DMS53 treated with DMSO at 0.1 percent for 48 hours (cell line): ENCODE measurements around the gene COL1A2.

Source experiments
- DNase-seq: peaks from one replicate; lab custom pipeline; 2025; ENCODE audit not compliant: unreplicated experiment; lab: John Stamatoyannopoulos, UW

The COL1A2 gene

DNA sequence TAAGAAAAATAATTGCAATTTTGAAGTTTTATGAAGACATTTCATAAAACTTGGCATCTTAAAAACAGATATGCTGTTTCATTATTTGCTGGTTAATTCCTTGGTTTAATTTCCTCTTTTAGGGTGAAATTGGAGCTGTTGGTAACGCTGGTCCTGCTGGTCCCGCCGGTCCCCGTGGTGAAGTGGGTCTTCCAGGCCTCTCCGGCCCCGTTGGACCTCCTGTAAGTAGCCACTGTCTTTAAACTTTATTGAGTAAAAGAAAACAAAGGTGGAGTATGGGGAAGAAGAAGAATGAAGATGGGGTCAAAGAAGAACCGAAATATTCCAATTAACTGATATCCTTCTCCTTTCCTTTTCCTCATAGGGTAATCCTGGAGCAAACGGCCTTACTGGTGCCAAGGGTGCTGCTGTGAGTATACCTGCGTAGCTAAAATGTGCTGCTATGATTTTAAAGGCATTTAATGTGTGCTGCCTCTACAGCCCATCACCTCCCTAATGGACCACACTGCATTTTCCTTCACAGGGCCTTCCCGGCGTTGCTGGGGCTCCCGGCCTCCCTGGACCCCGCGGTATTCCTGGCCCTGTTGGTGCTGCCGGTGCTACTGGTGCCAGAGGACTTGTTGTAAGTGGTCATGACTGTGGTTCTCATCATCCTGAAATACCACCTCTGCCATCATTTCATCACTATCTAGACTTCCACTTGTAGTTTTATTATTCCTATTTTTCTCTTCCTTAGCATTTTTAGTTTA lies 14.7 kb downstream of the COL1A2 start:
- no peak for DNase-seq

DNA sequence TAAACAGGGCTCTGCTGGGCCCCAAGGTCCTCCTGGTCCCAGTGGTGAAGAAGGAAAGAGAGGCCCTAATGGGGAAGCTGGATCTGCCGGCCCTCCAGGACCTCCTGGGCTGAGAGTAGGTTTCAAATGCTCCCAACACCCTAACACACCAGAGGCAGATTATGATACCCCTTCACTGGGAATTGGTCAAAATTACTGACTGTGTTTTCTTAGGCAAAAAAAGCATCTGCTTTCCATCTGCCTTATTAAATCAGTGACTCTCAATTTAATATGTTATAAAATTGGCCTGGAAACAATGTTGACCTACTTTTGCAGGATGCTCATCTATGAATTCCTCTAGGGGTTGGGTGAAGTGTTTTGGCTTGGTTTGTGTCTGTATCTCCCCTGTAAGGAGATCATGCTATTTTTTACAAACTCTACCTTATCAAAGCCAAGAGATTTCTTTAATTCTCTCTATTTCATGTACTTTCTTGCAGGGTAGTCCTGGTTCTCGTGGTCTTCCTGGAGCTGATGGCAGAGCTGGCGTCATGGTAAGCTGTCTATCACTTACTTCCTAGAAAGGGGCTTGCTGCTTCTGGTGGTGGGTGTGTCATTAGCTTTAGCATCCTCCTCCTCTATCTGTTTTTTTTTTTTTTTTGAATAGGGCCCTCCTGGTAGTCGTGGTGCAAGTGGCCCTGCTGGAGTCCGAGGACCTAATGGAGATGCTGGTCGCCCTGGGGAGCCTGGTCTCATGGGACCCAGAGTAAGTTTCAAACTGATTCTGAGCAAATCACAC lies 15.9 kb downstream of the COL1A2 start:
- DNase-seq: no peak

DNA sequence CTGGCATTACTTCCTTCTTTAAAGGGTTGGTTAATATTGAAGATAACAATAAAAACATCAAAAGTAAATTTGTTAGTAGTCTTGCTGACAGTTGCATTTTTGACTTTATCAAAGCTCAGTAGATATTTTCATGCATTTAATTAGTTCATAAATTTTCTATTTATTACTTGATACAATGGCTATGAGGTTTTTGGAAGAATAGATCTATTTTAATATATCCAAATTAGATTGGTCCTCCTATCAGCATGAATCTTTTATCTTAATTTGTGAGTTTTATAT lies 16.4 kb downstream of the COL1A2 start:
- DNase-seq: no peak

DNA sequence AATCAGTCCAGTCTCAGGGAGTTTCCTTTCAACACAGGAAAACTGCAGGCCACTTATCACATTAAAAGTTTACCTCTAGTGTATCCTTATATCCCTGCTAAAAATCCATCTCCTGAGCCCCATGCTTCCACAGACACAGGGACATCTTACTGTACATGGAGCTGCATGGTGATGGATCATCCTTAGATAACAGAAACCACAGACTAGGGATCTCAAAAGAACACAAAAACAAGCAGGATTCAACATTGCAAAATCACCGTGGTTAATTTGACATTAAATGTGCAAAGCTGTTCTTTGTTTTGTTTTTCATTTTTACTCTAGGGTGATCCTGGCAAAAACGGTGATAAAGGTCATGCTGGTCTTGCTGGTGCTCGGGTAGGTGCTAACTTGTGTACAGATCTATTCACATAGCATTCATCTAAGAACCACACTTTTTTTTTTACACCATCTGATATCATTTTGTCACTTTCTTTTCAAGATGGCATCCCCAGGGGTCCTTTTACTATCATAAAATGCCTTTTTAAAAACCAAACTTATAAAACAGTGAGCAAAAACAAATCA lies 18.1 kb downstream of the COL1A2 start:
- no peak for DNase-seq

DNA sequence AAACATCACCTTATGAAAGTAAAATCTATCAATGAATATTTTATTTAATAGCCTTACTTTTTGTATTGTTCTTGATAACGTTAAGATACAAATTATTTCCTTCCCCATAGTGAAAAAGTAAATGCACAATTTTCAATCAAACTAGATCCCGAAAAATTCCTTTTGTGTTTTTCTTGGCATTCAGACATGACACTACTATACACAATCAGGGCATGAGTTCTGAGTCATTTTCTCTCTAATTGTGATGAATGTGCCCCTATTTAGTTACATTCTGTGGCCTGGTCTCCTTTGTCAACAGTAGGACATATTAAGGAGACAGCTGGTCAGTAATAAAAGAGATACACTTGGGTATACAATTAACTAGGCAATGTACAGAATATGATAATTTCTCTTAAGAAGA lies 19.8 kb downstream of the COL1A2 start:
- no peak for DNase-seq

DNA sequence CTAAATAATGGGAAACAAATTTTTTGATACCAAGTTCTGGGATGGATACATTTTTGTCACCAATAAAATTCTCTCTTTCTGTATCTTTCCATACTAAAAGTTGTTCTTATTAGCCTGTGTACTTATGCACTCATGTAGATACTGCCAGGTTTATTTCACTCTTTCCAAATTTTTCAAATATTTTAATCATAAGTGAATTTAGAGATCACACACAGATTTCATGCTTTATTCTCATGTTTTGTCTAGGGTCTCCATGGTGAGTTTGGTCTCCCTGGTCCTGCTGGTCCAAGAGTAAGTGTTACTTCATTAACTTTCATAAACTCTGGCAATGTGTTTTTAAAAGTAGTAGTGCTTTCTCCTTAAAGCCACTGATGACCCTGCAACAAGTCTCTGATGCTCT lies 20.3 kb downstream of the COL1A2 start:
- DNase-seq: no peak

DNA sequence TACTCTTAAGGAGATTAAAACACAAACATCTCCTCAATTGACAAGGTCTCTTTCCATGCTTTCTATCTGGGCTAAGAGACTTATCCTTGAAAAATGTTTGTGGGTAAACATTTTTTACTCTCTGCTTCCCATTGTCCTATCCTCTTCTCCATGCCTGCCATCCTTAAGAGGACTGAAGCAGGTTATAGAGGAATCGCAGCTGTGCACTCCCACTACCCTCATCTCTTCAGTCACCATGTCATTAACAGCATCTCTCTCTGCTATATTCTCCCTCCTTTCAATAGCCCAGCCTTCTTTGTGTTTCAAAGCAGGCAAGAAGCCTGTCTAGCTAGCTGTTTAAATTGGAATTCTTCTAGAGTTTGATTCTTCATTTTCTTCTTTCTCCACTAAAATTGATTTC lies 22.6 kb downstream of the COL1A2 start:
- no peak for DNase-seq

DNA sequence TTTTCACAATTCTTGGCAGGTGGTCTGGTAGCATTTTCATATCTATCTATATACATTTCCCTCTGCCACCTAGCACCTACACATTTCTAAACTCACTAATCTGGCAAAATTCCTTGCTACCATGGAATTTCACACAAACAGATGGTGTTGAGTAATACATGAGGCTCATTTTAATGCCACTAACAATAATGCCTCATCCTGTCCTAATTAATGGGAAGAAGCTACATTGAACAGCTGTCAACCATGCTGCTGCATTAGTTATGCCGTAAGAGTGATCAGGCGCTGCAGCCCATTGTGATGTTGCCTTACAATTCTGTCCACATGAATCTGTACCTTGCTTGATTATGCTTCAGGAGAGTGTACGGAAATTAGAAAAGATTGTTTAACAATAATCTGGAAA lies 23.2 kb downstream of the COL1A2 start:
- no peak for DNase-seq

DNA sequence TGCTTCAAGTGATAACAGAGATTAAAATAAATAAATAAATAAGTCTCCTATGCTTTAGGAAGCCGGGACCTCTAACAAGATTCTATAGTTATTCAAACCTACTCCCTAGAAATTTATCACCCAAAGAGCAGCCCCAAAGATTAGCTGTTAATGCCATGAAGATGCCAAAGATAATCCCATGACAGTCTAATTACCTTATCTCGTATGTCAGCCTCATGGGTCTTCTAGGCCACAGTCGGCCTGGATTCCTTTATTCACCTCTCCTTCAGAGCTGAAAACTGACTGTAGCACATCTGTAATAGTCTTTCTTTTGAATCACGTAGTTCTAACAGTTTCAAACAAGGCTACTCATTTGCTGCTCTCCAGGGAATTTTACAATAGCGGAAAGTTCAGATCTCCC lies 24.2 kb downstream of the COL1A2 start:
- DNase-seq: no peak

DNA sequence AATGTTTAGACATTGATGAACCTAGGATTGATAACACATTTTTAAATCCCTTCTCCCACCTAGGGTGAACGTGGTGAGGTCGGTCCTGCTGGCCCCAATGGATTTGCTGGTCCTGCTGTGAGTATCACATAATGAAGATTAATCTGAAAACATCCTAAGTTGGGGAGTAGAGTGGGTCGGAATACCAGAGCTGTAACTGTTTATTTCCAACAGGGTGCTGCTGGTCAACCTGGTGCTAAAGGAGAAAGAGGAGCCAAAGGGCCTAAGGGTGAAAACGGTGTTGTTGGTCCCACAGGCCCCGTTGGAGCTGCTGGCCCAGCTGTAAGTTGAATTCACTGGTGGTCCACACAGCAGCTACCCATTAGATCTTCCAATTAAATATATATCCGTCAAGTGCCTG lies 25.6 kb downstream of the COL1A2 start:
- DNase-seq: no peak

DNA sequence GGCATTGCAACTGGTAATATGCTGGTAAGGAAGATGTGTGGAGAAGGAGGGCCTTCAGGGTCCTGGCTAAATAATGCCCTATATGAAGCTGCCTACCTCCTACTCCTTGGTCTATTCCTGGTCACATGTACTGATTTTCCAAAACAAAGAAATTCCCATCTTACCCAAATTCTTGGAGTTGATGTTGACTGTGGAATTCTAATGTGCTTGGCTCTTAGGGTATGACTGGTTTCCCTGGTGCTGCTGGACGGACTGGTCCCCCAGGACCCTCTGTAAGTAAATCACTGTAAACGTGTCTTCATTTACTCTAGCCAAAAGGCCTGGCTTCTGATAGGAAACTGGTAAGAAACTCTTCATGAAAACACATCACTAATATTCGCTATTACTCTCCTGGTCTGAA lies 27.0 kb downstream of the COL1A2 start:
- DNase-seq: no peak

DNA sequence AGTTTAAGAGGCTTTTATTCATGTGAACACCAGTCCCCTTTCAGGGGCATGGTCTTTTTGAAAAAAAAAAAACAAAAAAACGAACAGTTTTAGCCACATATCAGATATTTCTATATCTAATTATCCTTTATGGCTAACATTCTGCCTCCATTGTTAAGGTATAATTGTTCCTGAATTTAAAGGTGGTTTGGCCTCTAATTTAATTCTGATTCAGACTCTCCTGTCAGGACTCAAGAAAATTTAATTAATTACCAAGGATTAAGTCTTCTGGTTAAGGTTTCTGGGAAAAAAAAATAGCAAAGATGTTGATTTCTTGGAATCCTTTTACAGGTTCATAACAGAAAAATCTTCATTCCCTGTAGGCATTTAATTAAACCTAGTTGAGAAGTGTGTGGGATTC lies 27.4 kb downstream of the COL1A2 start:
- no peak for DNase-seq

DNA sequence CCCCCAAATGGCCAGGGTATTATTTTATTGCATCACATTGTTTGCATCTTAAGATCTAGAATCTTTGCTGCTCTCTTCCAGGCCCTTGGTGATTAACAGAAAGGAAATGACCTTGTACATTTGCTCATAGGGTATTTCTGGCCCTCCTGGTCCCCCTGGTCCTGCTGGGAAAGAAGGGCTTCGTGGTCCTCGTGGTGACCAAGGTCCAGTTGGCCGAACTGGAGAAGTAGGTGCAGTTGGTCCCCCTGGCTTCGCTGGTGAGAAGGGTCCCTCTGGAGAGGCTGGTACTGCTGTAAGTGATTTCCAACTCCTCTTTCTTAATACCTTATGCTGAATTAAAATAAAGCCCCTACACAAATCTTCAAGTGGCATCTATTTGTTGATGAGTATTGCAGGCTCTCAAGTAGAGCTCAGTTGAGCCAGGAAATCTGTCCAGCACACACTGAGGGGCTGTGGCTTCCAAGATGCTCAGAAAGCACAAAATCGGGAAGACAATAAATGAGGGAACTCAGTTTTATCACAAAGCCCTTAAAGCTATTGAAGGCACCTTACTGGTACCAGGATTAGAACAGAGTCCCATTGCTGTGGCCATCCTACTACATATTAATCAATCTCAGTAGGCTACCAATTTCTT lies 28.2 kb downstream of the COL1A2 start:
- no peak for DNase-seq

DNA sequence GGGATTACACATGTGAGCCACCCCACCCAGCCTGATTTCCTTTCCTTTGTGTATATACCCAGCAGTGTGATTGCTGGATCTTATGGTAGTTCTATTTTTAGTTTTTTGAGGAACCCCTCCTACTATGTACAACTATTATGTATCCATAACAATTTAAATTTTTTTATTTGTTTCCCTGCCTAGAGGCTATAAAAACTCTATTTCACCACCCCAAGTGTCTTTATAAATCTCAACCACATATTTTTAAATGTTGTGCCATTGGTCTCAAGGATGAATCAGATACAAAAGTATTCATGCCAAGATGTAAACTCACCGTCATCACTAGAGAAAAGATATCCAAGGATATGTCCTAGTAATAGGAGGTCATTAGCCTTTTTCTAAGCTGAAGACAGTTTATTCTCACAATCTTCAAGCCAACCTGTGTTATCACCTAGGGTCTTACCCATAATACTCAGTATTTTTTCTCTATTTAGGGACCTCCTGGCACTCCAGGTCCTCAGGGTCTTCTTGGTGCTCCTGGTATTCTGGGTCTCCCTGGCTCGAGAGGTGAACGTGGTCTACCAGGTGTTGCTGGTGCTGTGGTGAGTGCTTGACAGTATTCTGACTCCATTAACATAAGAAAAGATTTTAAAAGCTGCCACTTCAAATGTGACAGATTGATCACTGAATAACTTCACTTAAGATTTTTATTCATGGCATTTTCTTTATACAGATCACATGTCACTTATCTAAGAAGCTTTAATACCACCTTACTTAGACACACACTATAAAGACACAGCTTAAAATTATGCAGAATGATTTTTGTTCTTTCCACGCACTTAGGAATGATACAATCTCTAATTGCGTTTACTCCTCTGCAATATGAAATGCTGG lies 29.4 kb downstream of the COL1A2 start:
- no peak for DNase-seq

DNA sequence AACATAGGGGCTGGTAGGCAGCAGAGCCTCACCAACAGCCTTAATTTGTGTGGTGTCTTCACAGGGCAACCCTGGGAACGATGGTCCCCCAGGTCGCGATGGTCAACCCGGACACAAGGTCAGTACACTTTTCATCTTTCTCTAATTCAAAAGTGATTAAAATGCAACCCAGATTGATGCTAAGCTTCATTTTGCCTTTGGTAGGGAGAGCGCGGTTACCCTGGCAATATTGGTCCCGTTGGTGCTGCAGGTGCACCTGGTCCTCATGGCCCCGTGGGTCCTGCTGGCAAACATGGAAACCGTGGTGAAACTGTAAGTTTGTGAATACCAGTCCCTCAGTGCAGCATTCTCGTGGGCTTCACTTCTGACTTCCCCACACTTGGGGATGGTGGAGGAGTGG lies 30.9 kb downstream of the COL1A2 start:
- DNase-seq: no peak

DNA sequence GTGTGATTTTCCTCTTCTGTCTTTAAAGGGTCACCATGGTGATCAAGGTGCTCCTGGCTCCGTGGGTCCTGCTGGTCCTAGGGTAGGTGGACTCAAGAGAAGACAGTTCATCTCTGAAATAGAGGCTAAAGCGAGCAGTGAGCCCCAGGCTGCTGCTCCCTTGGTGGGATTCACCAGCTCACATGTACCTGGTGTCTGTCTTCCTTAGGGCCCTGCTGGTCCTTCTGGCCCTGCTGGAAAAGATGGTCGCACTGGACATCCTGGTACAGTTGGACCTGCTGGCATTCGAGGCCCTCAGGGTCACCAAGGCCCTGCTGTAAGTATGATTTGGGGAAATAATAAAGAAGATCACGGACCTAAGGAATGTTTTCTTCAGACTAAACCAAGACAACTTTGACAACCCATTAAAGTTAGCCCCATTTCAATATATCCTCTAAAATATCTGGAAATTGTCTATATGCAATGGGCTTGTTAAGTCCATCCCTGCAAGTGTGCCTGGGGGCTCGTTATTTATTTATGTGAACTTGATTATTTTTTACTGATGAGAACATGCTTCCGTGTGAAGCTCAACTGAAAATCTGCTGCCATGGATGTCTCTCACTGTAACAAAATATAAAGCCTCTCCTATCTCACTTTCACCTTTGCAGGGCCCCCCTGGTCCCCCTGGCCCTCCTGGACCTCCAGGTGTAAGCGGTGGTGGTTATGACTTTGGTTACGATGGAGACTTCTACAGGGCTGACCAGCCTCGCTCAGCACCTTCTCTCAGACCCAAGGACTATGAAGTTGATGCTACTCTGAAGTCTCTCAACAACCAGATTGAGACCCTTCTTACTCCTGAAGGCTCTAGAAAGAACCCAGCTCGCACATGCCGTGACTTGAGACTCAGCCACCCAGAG lies 32.5 kb downstream of the COL1A2 start:
- DNase-seq: no peak

DNA sequence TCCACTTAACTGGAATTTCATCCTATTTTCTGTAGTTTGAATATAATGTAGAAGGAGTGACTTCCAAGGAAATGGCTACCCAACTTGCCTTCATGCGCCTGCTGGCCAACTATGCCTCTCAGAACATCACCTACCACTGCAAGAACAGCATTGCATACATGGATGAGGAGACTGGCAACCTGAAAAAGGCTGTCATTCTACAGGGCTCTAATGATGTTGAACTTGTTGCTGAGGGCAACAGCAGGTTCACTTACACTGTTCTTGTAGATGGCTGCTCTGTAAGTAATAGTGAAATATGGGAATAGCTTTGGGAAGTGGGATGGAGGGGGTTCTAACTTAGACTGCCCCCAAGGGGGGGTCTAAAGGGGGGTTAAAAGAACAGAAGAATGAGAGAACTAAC lies 34.5 kb downstream of the COL1A2 start:
- DNase-seq: no peak

DNA sequence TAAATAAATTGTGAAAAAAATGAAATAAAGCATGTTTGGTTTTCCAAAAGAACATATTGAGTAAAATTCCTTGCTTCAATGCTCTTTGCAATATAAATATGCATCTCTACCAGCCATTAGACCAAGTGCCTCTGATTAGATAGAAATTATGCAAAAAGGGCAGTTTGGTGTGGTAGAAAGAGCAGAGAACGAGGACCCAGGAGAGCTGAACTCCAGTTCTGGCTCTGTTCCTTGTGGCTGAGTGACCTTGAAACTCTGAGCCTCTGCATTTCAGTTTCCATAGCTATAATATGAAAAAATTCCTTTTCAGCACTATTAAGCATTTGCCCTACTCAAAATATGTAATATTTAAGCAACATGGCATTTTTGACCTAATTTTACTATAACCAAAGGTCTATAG lies 36.5 kb downstream of the COL1A2 start:
- no peak for DNase-seq

DNA sequence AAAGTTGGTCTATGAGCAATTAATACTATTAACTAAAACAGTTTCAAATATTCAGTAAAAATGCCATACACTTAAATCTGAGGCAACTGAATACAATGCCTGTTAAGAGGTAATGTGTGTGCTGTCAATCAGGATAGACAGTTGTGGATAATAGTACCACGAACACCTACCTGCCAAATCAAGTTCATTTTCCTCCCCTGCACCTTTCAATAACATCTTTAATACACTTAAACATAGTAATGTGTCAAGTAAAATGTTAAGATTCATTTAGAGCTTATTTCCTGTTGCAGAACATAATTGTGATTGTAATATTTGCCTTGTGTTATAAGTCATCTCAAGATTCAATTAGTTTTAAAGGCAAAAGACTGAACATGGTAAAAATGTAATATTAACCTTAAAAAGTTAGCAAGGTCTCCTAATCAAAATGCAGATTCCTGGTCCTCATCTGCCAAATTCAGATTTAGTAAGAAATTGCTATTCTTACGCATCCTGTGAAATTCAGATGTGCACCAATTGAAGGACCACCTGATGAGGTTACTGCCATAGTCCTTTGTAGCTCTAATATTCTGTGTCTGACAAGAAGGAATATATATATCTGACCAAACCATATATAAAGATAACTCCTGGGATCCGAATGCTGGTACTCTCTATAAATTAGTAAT lies 37.1 kb downstream of the COL1A2 start:
- DNase-seq: no peak

DNA sequence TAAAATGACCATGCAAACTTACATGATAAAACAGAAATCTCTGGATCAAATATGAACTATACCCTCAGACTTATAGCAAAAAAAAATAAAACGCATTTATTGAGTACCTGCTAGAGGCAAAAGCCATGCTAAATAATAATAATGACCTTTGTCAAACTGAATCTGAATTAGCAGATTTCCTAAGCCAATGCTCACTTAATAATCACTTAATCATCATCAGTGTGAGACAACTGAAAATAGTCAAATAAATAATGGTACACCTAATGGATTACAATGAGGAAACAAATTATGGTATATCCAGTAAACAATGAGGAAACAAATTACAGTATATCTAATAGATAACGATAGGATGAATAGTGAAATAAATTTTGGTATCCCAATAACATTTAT lies 37.6 kb downstream of the COL1A2 start:
- DNase-seq: no peak
